Panc1 (cell line): ENCODE results near the gene FAT1. TPM values are rescaled to one million over a fixed set of nuclear protein-coding genes. Genes with fewer than 3 reads are reported as not detected.

ENCODE experiments used
- ATAC-seq: fragments of 200-7000 bp; cut with Tn5 transposase; 2 replicates; pipeline ENCODE4 v1.9.1; 2020; ENCODE audit warnings: mild to moderate bottlenecking, moderate library complexity
- BruUV-seq: library from RNA; stranded (reverse); fragments of 400-500 nt; replicated peaks from 2 replicates; lab custom pipeline; 2021; lab: Mats Ljungman, UMichigan
- CTCF ChIA-PET: fragments of 300-600 bp; sonication (Branson Sonifier 250); formaldehyde crosslinking; loops from one replicate; lab custom pipeline; 2022; ENCODE audit warnings: antibody characterized with exemption; lab: Charles Lee
- POLR2A ChIA-PET: fragments of 300-600 bp; sonication (Branson Sonifier 250); formaldehyde crosslinking; loops from one replicate; lab custom pipeline; 2022; ENCODE audit warnings: antibody characterized with exemption; lab: Charles Lee
- DNase-seq: peaks from one replicate; pipeline ENCODE4 v3.0.0-alpha.2; 2010; ENCODE audit warnings: low read depth, low spot score
- H3K27ac ChIP-seq: 2 replicates; pipeline ENCODE4 v1.5.1; 2011; ENCODE audit warnings: mild to moderate bottlenecking, low read length, inconsistent platforms
- H3K27me3 ChIP-seq: fragments of 200-500 bp; sonication (Bioruptor generic); 2 replicates; pipeline ENCODE4 v1.6.0; 2014; ENCODE audit warnings: low read length, inconsistent platforms; ENCODE audit not compliant: control insufficient read depth, insufficient read depth
- H3K36me3 ChIP-seq: fragments of 200-500 bp; sonication (Bioruptor generic); 2 replicates; pipeline ENCODE4 v1.5.1; 2014; ENCODE audit warnings: inconsistent platforms, mild to moderate bottlenecking, low read length, moderate library complexity; ENCODE audit not compliant: control insufficient read depth, insufficient read depth
- H3K4me1 ChIP-seq: 2 replicates; pipeline ENCODE4 v1.5.1; 2011; ENCODE audit warnings: inconsistent platforms, mild to moderate bottlenecking, low read length, moderate library complexity; ENCODE audit not compliant: control insufficient read depth, insufficient read depth
- H3K4me3 ChIP-seq, 2 experiments: 2 replicates each; pipeline ENCODE4 v1.5.1; 2011 to 2012; ENCODE audit warnings: low read depth in 2 of 2, low read length in 2 of 2, mild to moderate bottlenecking in 2 of 2, inconsistent platforms in 1 of 2, moderate library complexity in 1 of 2
- H3K9me3 ChIP-seq: fragments of 200-500 bp; sonication (Bioruptor generic); 2 replicates; pipeline ENCODE4 v1.5.1; 2014; ENCODE audit warnings: low read depth, mild to moderate bottlenecking, inconsistent platforms, low read length, moderate library complexity; ENCODE audit not compliant: control insufficient read depth, insufficient read depth
- POLR2AphosphoS5 ChIP-seq: IDR thresholded peaks from 2 replicates; pipeline ENCODE4 v1.6.1; 2012; ENCODE audit warnings: mild to moderate bottlenecking, low read depth, low read length, moderate library complexity
- SIN3A ChIP-seq: IDR thresholded peaks from 2 replicates; pipeline ENCODE4 v1.6.1; 2012; ENCODE audit warnings: low read depth, mild to moderate bottlenecking, low read length, moderate library complexity, borderline replicate concordance; ENCODE audit not compliant: insufficient read depth
- TCF7L2 ChIP-seq: IDR thresholded peaks from 2 replicates; pipeline ENCODE4 v1.6.1; 2011; ENCODE audit warnings: mild to moderate bottlenecking, low read depth, low read length, inconsistent platforms
- in situ Hi-C: cut with HindIII; loops from 2 replicates; pipeline ENCODE4 v1.10.0; 2016; ENCODE audit warnings: low sequenced_read_pairs, low pct_unique_long_range_greater_than_20kb
- intact Hi-C: fragments of 100-400 bp; cut with micrococcal nuclease; formaldehyde crosslinking; loops from one replicate; pipeline ENCODE4 v1.10.0; 2022; ENCODE audit not compliant: unreplicated experiment
- total RNA-seq: library from RNA; stranded (reverse); gene quantifications from one replicate; pipeline ENCODE4 v1.2.1, GENCODE V29; 2021; ENCODE audit not compliant: unreplicated experiment
- TF ChIP-seq, protein P1 (sequence below), 2 experiments: IDR thresholded peaks; 2 replicates each; pipeline ENCODE4 v1.6.1; 2011 to 2012; ENCODE audit warnings: low read depth in 2 of 2, control low read depth in 1 of 2, low read length in 1 of 2, mild to moderate bottlenecking in 1 of 2, moderate library complexity in 1 of 2; ENCODE audit not compliant: insufficient read depth in 1 of 2
- TF ChIP-seq, protein P2 (sequence below): fragments of 450-650 bp; IDR thresholded peaks from 2 replicates; pipeline ENCODE4 v1.5.1; 2017; ENCODE audit warnings: mild to moderate bottlenecking

FAT1 gene
- total RNA-seq, 1 experiment from 2014 or later, result 288 TPM

DNA sequence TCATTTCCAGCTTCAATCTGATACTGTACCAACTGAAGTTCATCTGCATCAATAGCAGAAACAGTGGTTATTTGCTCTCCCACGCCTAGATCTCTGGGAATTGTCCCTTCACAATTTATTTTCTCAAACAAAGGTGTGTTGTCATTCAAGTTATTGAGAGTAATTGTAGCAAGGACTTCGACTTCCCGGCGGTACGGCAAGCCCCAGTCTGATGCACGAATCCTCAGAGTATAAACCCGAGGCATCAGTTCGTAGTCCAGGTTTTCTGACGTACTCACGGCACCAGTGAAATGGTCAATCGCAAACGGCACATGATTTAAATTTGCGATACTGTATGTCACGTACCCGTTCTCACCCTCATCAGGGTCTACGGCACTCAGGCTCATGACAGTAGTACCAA is 15.7 kb downstream of the FAT1 start:
- BruUV-seq, result no TSS peak
- intact Hi-C loops (no loop called here), in situ Hi-C loops (no loop called here)
- Histone ChIP-seq H3K27ac (no peak overlapping the region), H3K36me3 (peaks cover 11% of the 10 kb centered on the region), H3K27me3 (no peaks in the 10 kb centered on the region), H3K4me3 (no peak overlapping the region), H3K4me1 (peaks cover 71% of the 10 kb centered on the region), H3K9me3 (no peaks in the 10 kb centered on the region)
- ATAC-seq, result no peak
- no peak for DNase-seq
- POLR2A ChIA-PET, result no interaction called here
- TF ChIP-seq SIN3A, result no peak
- no peak for TF ChIP-seq POLR2AphosphoS5
- TF ChIP-seq, protein P1, sequence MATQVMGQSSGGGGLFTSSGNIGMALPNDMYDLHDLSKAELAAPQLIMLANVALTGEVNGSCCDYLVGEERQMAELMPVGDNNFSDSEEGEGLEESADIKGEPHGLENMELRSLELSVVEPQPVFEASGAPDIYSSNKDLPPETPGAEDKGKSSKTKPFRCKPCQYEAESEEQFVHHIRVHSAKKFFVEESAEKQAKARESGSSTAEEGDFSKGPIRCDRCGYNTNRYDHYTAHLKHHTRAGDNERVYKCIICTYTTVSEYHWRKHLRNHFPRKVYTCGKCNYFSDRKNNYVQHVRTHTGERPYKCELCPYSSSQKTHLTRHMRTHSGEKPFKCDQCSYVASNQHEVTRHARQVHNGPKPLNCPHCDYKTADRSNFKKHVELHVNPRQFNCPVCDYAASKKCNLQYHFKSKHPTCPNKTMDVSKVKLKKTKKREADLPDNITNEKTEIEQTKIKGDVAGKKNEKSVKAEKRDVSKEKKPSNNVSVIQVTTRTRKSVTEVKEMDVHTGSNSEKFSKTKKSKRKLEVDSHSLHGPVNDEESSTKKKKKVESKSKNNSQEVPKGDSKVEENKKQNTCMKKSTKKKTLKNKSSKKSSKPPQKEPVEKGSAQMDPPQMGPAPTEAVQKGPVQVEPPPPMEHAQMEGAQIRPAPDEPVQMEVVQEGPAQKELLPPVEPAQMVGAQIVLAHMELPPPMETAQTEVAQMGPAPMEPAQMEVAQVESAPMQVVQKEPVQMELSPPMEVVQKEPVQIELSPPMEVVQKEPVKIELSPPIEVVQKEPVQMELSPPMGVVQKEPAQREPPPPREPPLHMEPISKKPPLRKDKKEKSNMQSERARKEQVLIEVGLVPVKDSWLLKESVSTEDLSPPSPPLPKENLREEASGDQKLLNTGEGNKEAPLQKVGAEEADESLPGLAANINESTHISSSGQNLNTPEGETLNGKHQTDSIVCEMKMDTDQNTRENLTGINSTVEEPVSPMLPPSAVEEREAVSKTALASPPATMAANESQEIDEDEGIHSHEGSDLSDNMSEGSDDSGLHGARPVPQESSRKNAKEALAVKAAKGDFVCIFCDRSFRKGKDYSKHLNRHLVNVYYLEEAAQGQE (IDR thresholded peaks at IDR 0.05; ENCODE audit: insufficient read depth in 1 of 2, low read depth in 2 of 2, low read length in 1 of 2), result no peak
- no peak for TF ChIP-seq TCF7L2
- CTCF ChIA-PET, result no interaction called here

- no peak for DNase-seq
- peaks cover 71% of the 10 kb centered on the region for H3K4me1 ChIP-seq
- H3K27ac ChIP-seq, result no peak overlapping the region
- BruUV-seq, result no TSS peak
- peaks cover 11% of the 10 kb centered on the region for H3K36me3 ChIP-seq
- H3K9me3 ChIP-seq, result no peaks in the 10 kb centered on the region
- H3K27me3 ChIP-seq, result no peaks in the 10 kb centered on the region
- ChIA-PET POLR2A (no interaction called here), CTCF (no interaction called here)
- no peak for ATAC-seq
- intact Hi-C loops, result no loop called here
- no peak overlapping the region for H3K4me3 ChIP-seq
- no peak for TF ChIP-seq POLR2AphosphoS5
- TF ChIP-seq, protein P1 (IDR thresholded peaks at IDR 0.05; ENCODE audit: insufficient read depth in 1 of 2, low read depth in 2 of 2, low read length in 1 of 2), result no peak
- no peak for TF ChIP-seq SIN3A
- TF ChIP-seq TCF7L2, result no peak
- TF ChIP-seq, protein P2, sequence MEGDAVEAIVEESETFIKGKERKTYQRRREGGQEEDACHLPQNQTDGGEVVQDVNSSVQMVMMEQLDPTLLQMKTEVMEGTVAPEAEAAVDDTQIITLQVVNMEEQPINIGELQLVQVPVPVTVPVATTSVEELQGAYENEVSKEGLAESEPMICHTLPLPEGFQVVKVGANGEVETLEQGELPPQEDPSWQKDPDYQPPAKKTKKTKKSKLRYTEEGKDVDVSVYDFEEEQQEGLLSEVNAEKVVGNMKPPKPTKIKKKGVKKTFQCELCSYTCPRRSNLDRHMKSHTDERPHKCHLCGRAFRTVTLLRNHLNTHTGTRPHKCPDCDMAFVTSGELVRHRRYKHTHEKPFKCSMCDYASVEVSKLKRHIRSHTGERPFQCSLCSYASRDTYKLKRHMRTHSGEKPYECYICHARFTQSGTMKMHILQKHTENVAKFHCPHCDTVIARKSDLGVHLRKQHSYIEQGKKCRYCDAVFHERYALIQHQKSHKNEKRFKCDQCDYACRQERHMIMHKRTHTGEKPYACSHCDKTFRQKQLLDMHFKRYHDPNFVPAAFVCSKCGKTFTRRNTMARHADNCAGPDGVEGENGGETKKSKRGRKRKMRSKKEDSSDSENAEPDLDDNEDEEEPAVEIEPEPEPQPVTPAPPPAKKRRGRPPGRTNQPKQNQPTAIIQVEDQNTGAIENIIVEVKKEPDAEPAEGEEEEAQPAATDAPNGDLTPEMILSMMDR, result no peak
- in situ Hi-C loops, result no loop called here
Measured at GRCh38 chr4:186707574-186707973, 16.1 kb downstream of the FAT1 start.
